ENCODE data around the gene RTN3.

RTN3 gene

GRCh38 chr11:63785823-63786222, 104.5 kb downstream of the RTN3 start:
- no peak overlapping the region for H3K4me3 ChIP-seq (ENCODE audit: low read depth, low read length)
- no peaks in the 10 kb centered on the region for H3K27me3 ChIP-seq (ENCODE audit: control insufficient read depth, insufficient read depth, low read length)
- H3K4me1 ChIP-seq (ENCODE audit: control insufficient read depth, insufficient read depth, low read length), result peaks cover 4% of the 10 kb centered on the region
- H3K36me3 ChIP-seq (ENCODE audit: control insufficient read depth, insufficient read depth, low read length), result no peaks in the 10 kb centered on the region
- no peak overlapping the region for H3K9ac ChIP-seq (ENCODE audit: low read depth, low read length)
- no peaks in the 10 kb centered on the region for H3K9me3 ChIP-seq (ENCODE audit: control insufficient read depth, insufficient read depth, low read length)

GRCh38 chr11:63791495-63792167, 110.3 kb downstream of the RTN3 start:
- H3K4me3 ChIP-seq (ENCODE audit: low read depth, low read length), result no peak overlapping the region
- H3K9ac ChIP-seq (ENCODE audit: low read depth, low read length), result no peak overlapping the region
- no peaks in the 10 kb centered on the region for H3K36me3 ChIP-seq (ENCODE audit: control insufficient read depth, insufficient read depth, low read length)
- no peaks in the 10 kb centered on the region for H3K4me1 ChIP-seq (ENCODE audit: control insufficient read depth, insufficient read depth, low read length)
- H3K9me3 ChIP-seq (ENCODE audit: control insufficient read depth, insufficient read depth, low read length), result peaks cover 8% of the 10 kb centered on the region
- H3K27me3 ChIP-seq (ENCODE audit: control insufficient read depth, insufficient read depth, low read length), result no peaks in the 10 kb centered on the region

DNA sequence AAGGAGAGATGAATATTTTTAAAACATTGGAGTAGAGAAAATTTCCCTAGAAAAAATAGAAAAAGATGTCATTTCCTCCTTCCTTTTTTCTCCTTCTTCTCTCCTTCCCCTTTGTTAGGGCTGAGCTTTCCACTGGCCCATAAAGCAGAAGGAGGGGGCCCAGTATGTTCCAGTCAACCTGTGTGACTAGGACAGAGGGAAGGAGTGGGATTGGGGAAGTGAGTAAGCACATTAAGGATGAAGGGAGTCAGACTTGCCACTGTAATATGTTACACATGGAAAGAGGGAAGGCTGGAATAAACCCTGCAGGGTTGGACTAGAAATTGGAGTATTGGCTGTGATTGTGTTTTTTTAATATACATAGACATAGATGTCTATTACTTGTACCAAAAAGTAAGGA, 111.9 kb downstream of the RTN3 start:
- Histone ChIP-seq H3K4me1 (ENCODE audit: control insufficient read depth, insufficient read depth, low read length) (no peaks in the 10 kb centered on the region), H3K9me3 (ENCODE audit: control insufficient read depth, insufficient read depth, low read length) (peaks cover 8% of the 10 kb centered on the region), H3K36me3 (ENCODE audit: control insufficient read depth, insufficient read depth, low read length) (no peaks in the 10 kb centered on the region), H3K4me3 (ENCODE audit: low read depth, low read length) (no peak overlapping the region), H3K9ac (ENCODE audit: low read depth, low read length) (no peak overlapping the region), H3K27me3 (ENCODE audit: control insufficient read depth, insufficient read depth, low read length) (no peaks in the 10 kb centered on the region)

DNA sequence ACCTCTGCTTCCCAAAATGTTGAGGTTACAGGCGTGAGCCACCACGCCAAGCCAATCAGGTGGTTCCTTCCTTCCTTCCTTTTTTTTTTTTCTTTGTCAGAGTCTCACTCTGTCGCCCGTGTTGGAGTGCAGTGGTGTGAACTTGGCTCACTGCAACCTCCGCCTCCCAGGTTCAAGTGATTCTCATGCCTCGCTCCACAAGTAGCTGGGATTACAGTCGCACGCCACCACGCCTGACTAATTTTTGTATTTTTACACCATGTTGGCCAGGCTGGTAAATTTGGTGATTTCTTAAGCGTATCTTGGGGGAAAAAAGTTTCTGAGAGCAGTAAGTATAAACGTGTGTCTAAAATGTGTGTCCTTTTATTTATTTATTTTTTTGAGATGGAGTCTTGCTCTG, 113.8 kb downstream of the RTN3 start:
- Histone ChIP-seq H3K36me3 (ENCODE audit: control insufficient read depth, insufficient read depth, low read length) (no peaks in the 10 kb centered on the region), H3K9ac (ENCODE audit: low read depth, low read length) (no peak overlapping the region), H3K4me1 (ENCODE audit: control insufficient read depth, insufficient read depth, low read length) (no peaks in the 10 kb centered on the region), H3K27me3 (ENCODE audit: control insufficient read depth, insufficient read depth, low read length) (no peaks in the 10 kb centered on the region), H3K9me3 (ENCODE audit: control insufficient read depth, insufficient read depth, low read length) (peaks cover 8% of the 10 kb centered on the region), H3K4me3 (ENCODE audit: low read depth, low read length) (no peak overlapping the region)

DNA sequence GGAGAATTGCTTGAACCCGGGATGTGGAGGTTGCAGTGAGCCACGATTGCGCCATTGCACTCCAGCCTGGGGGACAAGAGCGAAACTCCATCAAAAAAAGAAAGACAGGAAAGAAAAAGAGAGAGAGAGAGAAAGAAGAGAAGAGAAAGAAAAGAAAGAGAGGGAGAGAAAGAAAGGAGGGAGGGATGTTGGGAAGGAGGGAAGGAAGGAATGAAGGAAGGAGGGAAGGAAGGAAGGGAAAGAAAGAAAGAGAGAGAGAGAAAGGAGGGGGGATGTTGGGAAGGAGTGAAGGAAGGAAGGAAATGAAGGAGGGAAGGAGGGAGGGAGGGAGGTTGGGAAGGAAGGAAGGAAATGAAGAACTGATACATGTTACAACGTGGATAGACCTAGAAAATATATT, 119.6 kb downstream of the RTN3 start:
- H3K36me3 ChIP-seq (ENCODE audit: control insufficient read depth, insufficient read depth, low read length), result no peaks in the 10 kb centered on the region

DNA sequence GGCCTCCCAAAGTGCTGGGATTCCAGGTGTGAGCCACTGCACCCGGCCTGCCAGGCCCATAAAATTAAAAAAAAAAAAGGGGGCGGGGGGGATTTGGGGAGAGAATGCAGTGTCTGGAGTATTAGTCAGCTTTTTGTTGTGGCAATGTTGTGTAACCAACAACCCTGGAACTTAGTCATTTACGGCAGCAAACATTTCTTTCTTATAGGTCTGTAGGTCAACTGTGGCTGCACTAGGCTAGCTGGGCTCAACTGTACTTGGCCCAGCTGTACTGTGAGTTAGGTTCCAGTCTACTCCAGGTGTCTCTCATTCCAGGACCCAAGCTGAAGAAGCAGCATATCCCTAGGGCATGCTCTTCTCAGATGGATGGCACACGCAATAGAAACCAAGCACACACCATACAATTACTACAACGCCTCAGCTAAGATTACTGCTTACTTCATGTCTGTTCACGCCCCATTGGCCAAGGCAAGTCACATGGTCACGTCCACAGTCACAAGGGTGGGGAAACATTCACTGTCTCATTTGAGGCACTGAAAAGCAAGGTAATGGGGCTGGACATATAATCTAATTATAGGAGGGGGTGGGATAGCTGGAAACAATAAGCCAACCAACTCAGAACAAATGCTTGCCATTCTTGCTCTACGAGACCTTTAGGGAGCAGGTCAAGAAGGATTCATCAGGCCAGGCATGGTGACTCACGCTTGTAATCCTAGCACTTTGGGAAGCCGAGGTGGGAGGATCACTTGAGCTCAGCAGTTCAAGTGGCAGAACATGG, 121.5 kb downstream of the RTN3 start:
- no peaks in the 10 kb centered on the region for H3K27me3 ChIP-seq (ENCODE audit: control insufficient read depth, insufficient read depth, low read length)
- no peak overlapping the region for H3K9ac ChIP-seq (ENCODE audit: low read depth, low read length)

More for the DNA sequence above, 119.6 kb downstream of the RTN3 start:
- Histone ChIP-seq H3K9me3 (ENCODE audit: control insufficient read depth, insufficient read depth, low read length) (no peaks in the 10 kb centered on the region), H3K9ac (ENCODE audit: low read depth, low read length) (no peak overlapping the region), H3K4me1 (ENCODE audit: control insufficient read depth, insufficient read depth, low read length) (no peaks in the 10 kb centered on the region), H3K4me3 (ENCODE audit: low read depth, low read length) (no peak overlapping the region), H3K27me3 (ENCODE audit: control insufficient read depth, insufficient read depth, low read length) (no peaks in the 10 kb centered on the region)

DNA sequence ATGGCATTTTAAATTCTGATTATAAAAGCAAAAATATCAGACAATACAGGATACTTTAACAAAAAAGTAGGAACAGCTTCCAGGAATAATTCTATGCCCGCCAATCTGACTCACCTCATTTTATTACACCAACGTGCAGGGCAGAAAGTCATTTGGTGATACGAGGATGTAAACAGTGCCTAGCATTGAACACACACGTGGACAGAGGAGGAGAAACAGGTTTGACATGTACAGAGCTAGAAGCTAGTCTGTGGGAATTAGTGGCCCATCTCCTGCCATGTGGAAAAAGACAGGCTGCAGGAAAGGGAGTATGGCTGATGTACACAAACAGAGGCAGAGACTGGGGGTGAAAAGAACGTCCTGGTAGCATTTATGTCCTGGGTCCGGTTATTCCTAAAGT, 123.0 kb downstream of the RTN3 start:
- Histone ChIP-seq H3K4me1 (ENCODE audit: control insufficient read depth, insufficient read depth, low read length) (no peaks in the 10 kb centered on the region), H3K27me3 (ENCODE audit: control insufficient read depth, insufficient read depth, low read length) (no peaks in the 10 kb centered on the region), H3K9ac (ENCODE audit: low read depth, low read length) (no peak overlapping the region), H3K36me3 (ENCODE audit: control insufficient read depth, insufficient read depth, low read length) (no peaks in the 10 kb centered on the region), H3K4me3 (ENCODE audit: low read depth, low read length) (no peak overlapping the region), H3K9me3 (ENCODE audit: control insufficient read depth, insufficient read depth, low read length) (no peaks in the 10 kb centered on the region)

More for the DNA sequence above, 121.5 kb downstream of the RTN3 start:
- no peaks in the 10 kb centered on the region for H3K9me3 ChIP-seq (ENCODE audit: control insufficient read depth, insufficient read depth, low read length)
- no peaks in the 10 kb centered on the region for H3K4me1 ChIP-seq (ENCODE audit: control insufficient read depth, insufficient read depth, low read length)
- H3K4me3 ChIP-seq (ENCODE audit: low read depth, low read length), result no peak overlapping the region
- no peaks in the 10 kb centered on the region for H3K36me3 ChIP-seq (ENCODE audit: control insufficient read depth, insufficient read depth, low read length)

- Histone ChIP-seq H3K4me1 (ENCODE audit: control insufficient read depth, insufficient read depth, low read length) (no peaks in the 10 kb centered on the region), H3K27me3 (ENCODE audit: control insufficient read depth, insufficient read depth, low read length) (no peaks in the 10 kb centered on the region), H3K9me3 (ENCODE audit: control insufficient read depth, insufficient read depth, low read length) (no peaks in the 10 kb centered on the region), H3K36me3 (ENCODE audit: control insufficient read depth, insufficient read depth, low read length) (no peaks in the 10 kb centered on the region), H3K4me3 (ENCODE audit: low read depth, low read length) (no peak overlapping the region), H3K9ac (ENCODE audit: low read depth, low read length) (no peak overlapping the region)
Observed at GRCh38 chr11:63805844-63806415, 124.6 kb downstream of the RTN3 start.
